ENCODE results near the gene DCST1. TPM values are rescaled to one million over a fixed set of nuclear protein-coding genes. Genes with fewer than 3 reads are reported as not detected.
A peak's percentile ranks its signal among the peaks of the same experiment; 100 is the strongest.

DCST1 gene
- total and polyA plus RNA-seq, 2 of the 13 experiments (the other 11 are each of a cell fraction or from before 2014, with no cell fraction given) = 0.04 TPM; not detected in 1

- no peak for TF ChIP-seq SNAPC5 (CRISPR knock-in tag; IDR thresholded peaks at IDR 0.05; ENCODE audit: borderline replicate concordance)
- no peak for TF ChIP-seq ZFP36L1 (CRISPR knock-in tag; IDR thresholded peaks at IDR 0.05)
- no peak for TF ChIP-seq AHDC1 (CRISPR knock-in tag; IDR thresholded peaks at IDR 0.05; ENCODE audit: borderline replicate concordance)
- TF ChIP-seq ZNF709 (CRISPR knock-in tag; IDR thresholded peaks at IDR 0.05) = peak; percentile 68; the same call in 1 of the 2 replicates
- TF ChIP-seq MLLT10 (CRISPR knock-in tag; IDR thresholded peaks at IDR 0.05) = no peak
- 0 out of 2 replicates have a peak, but pooled peaks have one; percentile 9 for TF ChIP-seq MAZ (IDR thresholded peaks at IDR 0.05; ENCODE audit: borderline replicate concordance, low read depth, low read length)
- no peak for TF ChIP-seq MAZ (CRISPR knock-in tag; IDR thresholded peaks at IDR 0.05; ENCODE audit: low read depth)
- TF ChIP-seq U2AF1 (optimal IDR thresholded peaks at IDR 0.05; ENCODE audit: low read depth, low read length) = peak; percentile 46
- TF ChIP-seq FOXC1 (CRISPR knock-in tag; IDR thresholded peaks at IDR 0.05; ENCODE audit: borderline replicate concordance) = peak; percentile 35; the same call in 1 of the 2 replicates
- no peak for TF ChIP-seq ELF4 (CRISPR knock-in tag; IDR thresholded peaks at IDR 0.05; ENCODE audit: borderline replicate concordance)
- peak; percentile 26; the same call in 1 of the 2 replicates for TF ChIP-seq ZNF280D (CRISPR knock-in tag; IDR thresholded peaks at IDR 0.05)
- TF ChIP-seq ZBTB10 (CRISPR knock-in tag; IDR thresholded peaks at IDR 0.05; ENCODE audit: borderline replicate concordance) = no peak
- TF ChIP-seq PLRG1 (conservative IDR thresholded peaks at IDR 0.05) = no peak
- TF ChIP-seq HOXA5 (CRISPR knock-in tag; IDR thresholded peaks at IDR 0.05) = peak; percentile 2; the same call in 1 of the 2 replicates
- TF ChIP-seq IKZF1 (IDR thresholded peaks at IDR 0.05) = no peak
- TF ChIP-seq SRY (CRISPR knock-in tag; IDR thresholded peaks at IDR 0.05) = 0 out of 2 replicates have a peak, but pooled peaks have one; percentile 22
- 0 out of 2 replicates have a peak, but pooled peaks have one; percentile 24 for TF ChIP-seq KDM5A (IDR thresholded peaks at IDR 0.05; ENCODE audit: borderline replicate concordance, low read length)
- peak; percentile 57 for TF ChIP-seq POLR2G (IDR thresholded peaks at IDR 0.05; ENCODE audit: low read depth, low read length)
- TF ChIP-seq HOXA3 (CRISPR knock-in tag; IDR thresholded peaks at IDR 0.05) = 0 out of 2 replicates have a peak, but pooled peaks have one; percentile 11
Measured at GRCh38 chr1:155003227-155003765, 30.3 kb upstream of the DCST1 start (continued).
